Smooth muscle cell (in vitro differentiated cells): ENCODE measurements around the gene CBX4. TPM values are rescaled to one million over a fixed set of nuclear protein-coding genes. Genes with fewer than 3 reads are reported as not detected.

Experiments used
- DNase-seq: peaks from one replicate; lab custom pipeline; 2025; ENCODE audit not compliant: unreplicated experiment; lab: John Stamatoyannopoulos, UW
- H2AFZ ChIP-seq: fragments of 200-600 bp; sonication (generic); 2 replicates; pipeline ENCODE4 v1.6.0; 2016; ENCODE audit warnings: antibody characterized with exemption, low read depth, mild to moderate bottlenecking
- H3F3A ChIP-seq: fragments of 200-600 bp; sonication (generic); 2 replicates; pipeline ENCODE4 v1.6.0; 2017; ENCODE audit warnings: antibody characterized with exemption, low read depth
- H3K27ac ChIP-seq: fragments of 200-600 bp; sonication (generic); 2 replicates; pipeline ENCODE4 v1.5.1; 2016; ENCODE audit warnings: low read depth, mild to moderate bottlenecking
- H3K27me3 ChIP-seq: fragments of 200-600 bp; sonication (generic); 2 replicates; pipeline ENCODE4 v1.6.1; 2016; ENCODE audit warnings: low read depth, mild to moderate bottlenecking
- H3K36me3 ChIP-seq: fragments of 200-600 bp; sonication (generic); 2 replicates; pipeline ENCODE4 v1.5.1; 2016; ENCODE audit warnings: low read depth
- H3K4me1 ChIP-seq: fragments of 200-600 bp; sonication (generic); 2 replicates; pipeline ENCODE4 v1.5.1; 2016; ENCODE audit warnings: low read depth
- H3K4me2 ChIP-seq: fragments of 200-600 bp; sonication (generic); 2 replicates; pipeline ENCODE4 v1.6.0; 2016; ENCODE audit warnings: mild to moderate bottlenecking
- H3K4me3 ChIP-seq: fragments of 200-600 bp; sonication (generic); 2 replicates; pipeline ENCODE4 v1.5.1; 2016; ENCODE audit warnings: mild to moderate bottlenecking
- H3K79me2 ChIP-seq: fragments of 200-600 bp; sonication (generic); 2 replicates; pipeline ENCODE4 v1.6.0; 2016; ENCODE audit warnings: low read depth, mild to moderate bottlenecking
- H3K9ac ChIP-seq: fragments of 200-600 bp; sonication (generic); 2 replicates; pipeline ENCODE4 v1.6.0; 2016; ENCODE audit warnings: low read depth
- H3K9me3 ChIP-seq: fragments of 200-600 bp; sonication (generic); replicated peaks from 2 replicates; pipeline ENCODE4 v1.5.1; 2016; ENCODE audit warnings: low read depth
- H4K20me1 ChIP-seq: fragments of 200-600 bp; sonication (generic); 2 replicates; pipeline ENCODE4 v1.6.0; 2016; ENCODE audit warnings: low read depth
- CTCF ChIP-seq: fragments of 200-600 bp; sonication (generic); IDR thresholded peaks from 2 replicates; pipeline ENCODE4 v1.5.1; 2017; ENCODE audit warnings: borderline replicate concordance, mild to moderate bottlenecking, antibody characterized with exemption; ENCODE audit not compliant: insufficient read depth, poor library complexity, severe bottlenecking
- WGBS: methylation state at CpG from one replicate; pipeline ENCODE4 v1.1.7; 2016; ENCODE audit warnings: low lambda C conversion rate; 5-methylcytosine and 5-hydroxymethylcytosine counted together
- polyA plus RNA-seq: library from polyadenylated mRNA; unstranded; fragments of >200 nt; fragmentation: Nextera tagmentation; extraction: Ambion mirVana; gene quantifications from 2 replicates; pipeline ENCODE4 v1.2.1, GENCODE V29; 2016
- total RNA-seq: library from RNA; depleted of rRNA; stranded (reverse); fragments of >200 nt; gene quantifications from 2 replicates; pipeline ENCODE4 v1.2.3, GENCODE V29; 2014

CBX4 gene
- total and polyA plus RNA-seq, 2 experiments from 2014 or later = 17.4 to 44.6 TPM

- Histone ChIP-seq H3K4me2 (peak overlapping the region; percentile 91), H3K27me3 (peaks cover 55% of the 10 kb centered on the region), H4K20me1 (peaks cover 11% of the 10 kb centered on the region), H3K9me3 (no peaks in the 10 kb centered on the region), H3K4me3 (peak overlapping the region; percentile 55), H3K9ac (peak overlapping the region; percentile 65), H3K79me2 (no peaks in the 10 kb centered on the region), H3K27ac (peak overlapping the region; percentile 79), H3F3A (peaks cover 5% of the 10 kb centered on the region), H3K36me3 (no peaks in the 10 kb centered on the region), H3K4me1 (peaks cover 54% of the 10 kb centered on the region), H2AFZ (no peak overlapping the region)
- DNase-seq = peak; percentile 55
- TF ChIP-seq CTCF = no peak
- WGBS = 2% methylated on average over 55 of the region's 63 CpGs
Observed at GRCh38 chr17:79792984-79793923, 46.0 kb downstream of the CBX4 start.

GRCh38 chr17:79792341-79792871 is 46.8 kb downstream of the CBX4 start:
- Histone ChIP-seq H3K4me1 (peaks cover 48% of the 10 kb centered on the region), H3K4me3 (peak overlapping the region; percentile 55), H3K9me3 (no peaks in the 10 kb centered on the region), H3K27me3 (peaks cover 58% of the 10 kb centered on the region), H3K9ac (no peak overlapping the region), H3K79me2 (no peaks in the 10 kb centered on the region), H3F3A (peaks cover 4% of the 10 kb centered on the region), H3K36me3 (no peaks in the 10 kb centered on the region), H2AFZ (no peak overlapping the region), H3K4me2 (peak overlapping the region; percentile 91), H4K20me1 (peaks cover 11% of the 10 kb centered on the region), H3K27ac (no peak overlapping the region)
- no peak for TF ChIP-seq CTCF
- WGBS = 3% methylated on average over 16 of the region's 22 CpGs
- DNase-seq = no peak

- H4K20me1 ChIP-seq = peaks cover 11% of the 10 kb centered on the region
- peak overlapping the region; percentile 55 for H3K4me3 ChIP-seq
- no peaks in the 10 kb centered on the region for H3K36me3 ChIP-seq
- no peak overlapping the region for H3K9ac ChIP-seq
- peaks cover 48% of the 10 kb centered on the region for H3K4me1 ChIP-seq
- no peak for TF ChIP-seq CTCF
- H3K27me3 ChIP-seq = peaks cover 64% of the 10 kb centered on the region
- peaks cover 4% of the 10 kb centered on the region for H3F3A ChIP-seq
- DNase-seq = no peak
- H3K4me2 ChIP-seq = peak overlapping the region; percentile 91
- no peak overlapping the region for H2AFZ ChIP-seq
- H3K27ac ChIP-seq = no peak overlapping the region
- H3K79me2 ChIP-seq = no peaks in the 10 kb centered on the region
- H3K9me3 ChIP-seq = no peaks in the 10 kb centered on the region
- WGBS = 10% methylated on average over 24 of the region's 26 CpGs
Observed at GRCh38 chr17:79791735-79792161, 47.5 kb downstream of the CBX4 start.
